Frontal cortex (tissue), 4 donors: ENCODE data around the gene AVL9. TPM values are rescaled to one million over a fixed set of nuclear protein-coding genes. Genes with fewer than 3 reads are reported as not detected.
A peak's percentile ranks its signal among the peaks of the same experiment; 100 is the strongest.
"Not testable (repeated sequence)": the region's sequence is repeated elsewhere in the genome, so short reads cannot be mapped to it uniquely, and the experiment has no call there.

Experiments used
- DNase-seq, 2 donors: peaks; one replicate each; pipeline ENCODE4 v3.0.0; 2012; ENCODE audit warnings: low spot score in 2 of 2
- FAIRE-seq: peaks from 2 replicates; lab custom pipeline; 2012; peaks lifted over from hg19 to GRCh38; lab: Jason Lieb, UNC
- total RNA-seq: library from RNA; depleted of rRNA; stranded (reverse); fragments of >200 nt; gene quantifications from one replicate; pipeline ENCODE4 v1.2.3, GENCODE V29; 2014
- donor health status: control.
- donor health status: control.
- donor health status: control.

Gene AVL9
- total RNA-seq, 1 donor from 2014 or later: 70.1 TPM

DNA sequence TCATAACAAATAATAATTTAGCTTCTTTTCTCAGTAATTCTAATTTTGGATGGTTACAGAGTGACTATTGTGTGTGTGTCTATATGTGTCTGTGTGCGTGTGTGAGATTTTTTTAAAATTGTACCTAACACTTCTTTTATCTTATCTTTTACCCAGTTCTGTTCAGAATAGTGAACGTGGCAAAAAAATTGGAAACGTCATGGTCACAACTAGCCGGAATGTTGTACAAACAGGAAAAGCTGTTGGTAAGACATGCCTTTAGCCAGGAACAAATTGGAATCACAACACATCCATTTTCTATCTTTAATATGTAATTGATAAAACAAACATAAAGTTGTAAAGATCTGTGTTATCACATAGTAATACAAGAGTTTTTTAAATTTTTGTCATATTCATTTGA is 85.4 kb downstream of the AVL9 start:
- DNase-seq: no peak
- no peak for FAIRE-seq

DNA sequence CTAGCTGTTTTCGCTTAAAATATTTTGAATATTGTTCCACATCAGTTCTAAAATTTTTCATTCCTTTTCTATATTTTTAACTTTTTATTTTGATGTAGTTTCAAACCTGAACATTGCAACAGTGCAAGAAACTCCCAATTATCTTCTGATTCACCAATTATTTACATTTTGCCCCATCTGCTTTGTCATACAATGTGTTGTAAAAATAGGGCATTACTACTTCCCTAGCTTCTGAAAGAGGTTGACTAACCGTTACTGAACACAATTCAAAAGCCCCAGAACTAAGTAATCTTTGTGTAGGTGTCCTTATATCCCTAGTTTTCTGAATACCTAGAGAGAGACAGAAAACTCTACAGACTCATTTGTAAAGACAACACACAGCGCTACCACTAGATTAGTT is 86.7 kb downstream of the AVL9 start:
- DNase-seq (no peak), FAIRE-seq (no peak)

DNA sequence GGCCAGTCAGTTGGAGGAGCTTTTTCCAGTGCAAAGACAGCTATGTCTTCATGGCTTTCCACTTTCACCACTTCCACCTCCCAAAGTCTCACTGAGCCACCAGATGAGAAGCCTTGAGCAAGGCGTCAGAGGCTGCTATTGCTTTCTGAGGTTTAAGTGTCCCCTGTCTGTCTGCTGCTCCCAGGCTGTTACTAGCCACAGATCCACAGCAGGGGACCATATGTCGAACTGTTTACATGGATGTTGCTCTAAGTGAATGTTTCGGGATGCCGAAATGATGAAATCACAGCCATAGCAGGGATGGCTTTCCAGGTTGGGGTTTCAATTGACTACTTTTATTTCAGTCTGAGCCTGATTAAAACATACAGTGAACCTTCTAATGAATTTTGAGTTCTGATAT is 88.5 kb downstream of the AVL9 start:
- no peak for FAIRE-seq
- DNase-seq: no peak

DNA sequence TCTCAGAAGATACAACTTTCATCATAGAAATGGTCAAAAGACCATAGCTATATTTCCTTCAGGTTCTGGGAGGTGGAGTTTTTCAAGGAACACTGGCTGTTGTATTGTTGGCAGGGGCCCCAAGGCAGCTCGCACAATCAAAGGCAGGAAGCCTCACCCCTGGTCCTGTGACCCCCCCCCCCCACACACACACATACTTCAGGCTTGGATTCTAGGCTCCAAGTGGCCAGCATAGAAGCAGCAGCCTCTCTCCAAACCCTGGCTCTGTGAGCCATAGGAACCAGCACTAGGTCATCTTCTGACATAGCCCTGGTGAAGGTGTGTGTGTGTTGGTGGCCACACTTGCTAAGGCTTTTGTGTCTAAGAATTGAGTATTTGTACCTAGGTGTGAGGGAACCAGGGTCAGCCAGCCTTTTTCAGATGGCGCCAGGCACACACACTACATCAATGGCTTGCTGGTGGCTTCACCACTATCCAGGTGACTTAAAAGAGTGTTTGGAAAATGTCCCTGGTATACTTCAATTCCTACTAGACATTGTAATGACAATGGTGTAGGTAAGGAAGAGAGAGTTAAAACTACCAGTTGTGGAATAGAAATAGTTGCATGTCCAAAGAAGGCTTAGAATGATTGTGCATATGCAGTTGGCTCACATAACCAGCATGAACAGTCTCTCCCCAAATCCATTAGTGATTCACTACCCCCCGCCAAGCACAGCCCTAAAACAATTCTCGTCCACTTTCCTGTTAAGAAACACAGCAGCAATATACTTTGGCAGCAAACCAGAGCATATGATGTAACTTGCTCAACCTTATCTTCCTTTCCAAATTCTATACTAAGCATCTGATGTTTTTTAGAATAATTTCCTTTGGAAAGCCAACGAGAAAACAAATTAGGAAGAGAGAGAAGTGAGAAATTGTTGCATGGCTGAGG is 91.3 kb downstream of the AVL9 start:
- DNase-seq (peak in 1 of 2 donors; percentile 40), FAIRE-seq (no peak)

DNA sequence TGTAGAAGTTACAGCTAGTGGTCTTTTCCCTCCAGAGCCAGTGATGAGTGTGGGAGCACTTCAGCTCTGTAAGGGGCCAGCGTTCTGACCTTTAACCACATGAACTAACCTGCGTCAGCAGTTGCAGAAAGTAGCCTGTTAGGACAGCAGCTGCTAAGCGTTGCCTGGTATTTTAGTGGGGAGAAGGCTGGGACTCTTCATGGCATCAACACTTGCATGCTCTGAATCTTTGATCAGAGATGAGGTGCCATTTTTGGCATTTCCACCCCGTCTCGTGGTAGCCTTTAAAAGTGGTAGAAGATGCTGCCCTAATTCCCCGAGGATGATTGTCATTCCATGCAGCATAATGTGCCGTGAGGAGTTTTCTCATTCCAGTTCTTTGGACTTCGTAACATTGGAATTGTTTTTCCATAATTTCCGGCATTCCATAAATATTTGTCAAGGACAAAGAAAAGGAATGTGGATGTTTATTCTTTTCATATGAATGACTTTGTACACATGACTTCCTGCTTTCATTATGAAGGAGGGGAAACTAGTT is 92.2 kb downstream of the AVL9 start:
- DNase-seq: no peak
- no peak for FAIRE-seq

DNA sequence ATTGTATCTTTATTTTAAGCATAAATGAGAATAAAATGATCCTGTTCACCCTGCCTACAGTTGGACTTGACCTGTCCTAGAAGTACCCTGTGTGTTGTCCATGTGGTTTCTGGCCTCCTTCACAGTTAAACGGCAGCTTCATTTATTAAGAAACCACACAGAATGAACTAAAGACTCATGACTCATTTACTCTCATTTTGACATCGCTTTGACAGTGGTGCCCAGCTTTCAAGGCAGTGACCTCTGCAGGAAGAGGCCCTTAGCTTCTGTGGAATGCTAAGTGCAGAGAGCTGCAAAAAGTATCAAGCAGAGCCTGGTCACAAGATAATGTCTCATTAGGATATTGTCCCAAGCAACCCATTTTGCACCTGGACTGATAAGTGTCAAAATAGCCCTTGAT is 93.4 kb downstream of the AVL9 start:
- FAIRE-seq (no peak), DNase-seq (no peak)

DNA sequence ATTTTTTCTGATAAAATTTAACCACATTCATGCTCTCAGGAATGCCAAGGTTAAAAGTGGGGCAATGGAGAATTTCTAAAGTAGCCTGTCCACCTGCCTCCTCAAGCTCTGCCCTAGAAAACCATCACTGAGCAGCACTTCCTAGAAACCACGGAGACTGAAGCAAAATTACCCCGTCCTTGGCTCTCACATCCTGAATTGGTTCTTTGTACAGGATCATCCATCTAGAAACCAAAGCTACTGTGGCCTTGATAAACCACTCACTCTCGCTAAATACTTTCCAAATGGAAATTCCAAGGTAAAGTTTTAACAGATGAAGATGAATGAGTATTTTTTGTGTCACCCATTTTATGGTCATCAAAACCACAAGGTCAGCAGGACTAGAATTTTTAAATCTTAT is 96.6 kb downstream of the AVL9 start:
- FAIRE-seq: no peak
- no peak for DNase-seq

DNA sequence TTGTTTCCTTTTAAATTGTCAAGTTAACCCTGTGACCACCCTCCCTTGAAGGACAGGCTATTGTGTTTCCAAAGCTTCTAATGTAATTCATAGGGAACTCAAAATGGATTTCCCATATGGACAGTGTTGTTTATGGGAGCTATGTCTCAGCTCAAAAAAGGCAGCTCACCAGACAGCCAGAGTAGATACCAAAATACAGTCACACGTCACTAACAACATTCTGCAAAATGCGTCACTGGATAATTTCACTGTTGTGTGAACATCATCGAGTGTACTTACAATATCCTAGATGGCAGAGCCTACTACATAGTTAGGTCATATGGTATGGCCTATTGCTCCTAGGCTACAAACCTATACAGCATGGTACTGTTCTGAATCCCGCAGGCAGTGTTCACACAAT is 97.4 kb downstream of the AVL9 start:
- no peak for FAIRE-seq
- no peak for DNase-seq

DNA sequence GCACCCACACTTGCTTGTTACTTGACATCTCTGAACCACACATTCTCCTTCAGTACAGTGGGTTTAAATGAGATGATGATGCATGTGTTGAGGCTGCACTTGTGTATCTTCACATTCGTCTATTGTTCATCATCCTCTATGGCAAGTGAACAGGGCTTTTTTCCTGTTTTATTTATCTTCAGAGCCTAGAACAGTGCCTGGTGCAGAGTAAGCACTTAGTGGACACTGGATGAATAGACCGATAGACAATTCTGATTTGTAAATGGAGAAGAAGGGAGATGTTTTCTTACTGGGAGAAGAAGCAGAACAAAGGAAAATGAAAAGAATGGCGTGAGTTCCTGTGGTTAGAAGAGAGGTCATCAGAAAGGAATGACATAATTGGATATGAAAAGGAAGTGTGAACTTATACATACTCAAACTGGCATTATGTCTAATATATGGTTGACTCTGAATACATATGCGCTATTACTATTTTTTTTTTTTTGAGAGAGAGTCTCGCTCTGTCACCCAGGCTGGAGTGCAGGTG is 99.7 kb downstream of the AVL9 start:
- FAIRE-seq (no peak), DNase-seq (no peak)

DNA sequence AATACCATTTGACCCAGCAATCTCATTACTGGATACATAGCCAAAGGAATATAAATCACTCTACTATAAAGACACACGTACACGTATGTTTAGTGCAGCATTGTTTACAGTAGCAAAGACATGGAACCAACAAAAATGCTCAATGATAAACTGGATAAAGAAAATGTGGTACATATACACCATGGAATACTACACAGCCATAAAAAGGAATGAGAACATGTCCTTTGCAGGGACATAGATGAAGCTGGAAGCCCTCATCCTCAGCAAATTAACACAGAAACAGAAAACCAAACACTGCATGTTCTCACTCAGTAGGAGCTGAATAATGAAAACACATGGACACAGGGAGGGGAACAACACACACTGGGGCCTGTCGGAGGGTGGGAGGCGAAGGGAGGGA is 105.9 kb downstream of the AVL9 start:
- DNase-seq, FAIRE-seq: not testable (repeated sequence)

DNA sequence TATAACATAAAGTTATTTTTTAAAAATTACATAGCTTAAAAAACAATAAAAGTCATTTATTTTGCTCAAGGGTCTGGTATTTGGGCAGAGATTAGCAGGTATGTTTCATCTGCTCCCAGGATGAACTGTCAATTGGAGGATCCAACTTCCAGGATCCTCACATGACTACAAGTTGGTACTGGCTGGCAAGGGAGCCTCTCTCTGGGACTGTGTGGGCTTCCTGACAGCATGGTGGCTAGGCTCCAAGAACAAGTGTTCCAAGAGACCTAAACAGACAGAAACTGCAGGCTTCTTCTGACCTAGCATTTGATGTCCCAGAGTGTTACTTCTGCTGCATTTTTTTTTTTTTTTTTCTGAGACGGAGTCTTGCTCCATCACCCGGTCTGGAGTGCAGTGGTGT is 107.2 kb downstream of the AVL9 start:
- FAIRE-seq (no peak), DNase-seq (no peak)

DNA sequence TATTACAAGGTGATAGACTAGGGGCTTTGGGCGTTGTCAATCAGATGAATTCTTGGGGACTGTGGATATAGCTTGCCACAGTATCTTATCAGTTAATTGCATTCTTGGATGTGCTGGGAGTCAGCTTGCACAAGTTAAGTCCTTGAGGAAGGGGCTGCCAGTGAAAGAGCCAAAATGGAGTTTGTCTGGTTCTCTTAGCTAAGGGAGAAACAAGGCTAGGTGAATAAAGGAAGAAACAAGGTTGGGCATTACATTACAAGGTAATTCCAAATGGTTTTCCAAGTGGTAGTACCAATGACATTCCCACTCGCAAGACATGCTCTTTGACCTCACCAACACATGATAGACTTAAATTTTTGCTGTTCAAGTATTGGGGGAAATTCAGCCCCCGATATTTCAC is 108.2 kb downstream of the AVL9 start:
- not testable (repeated sequence) for FAIRE-seq, DNase-seq

DNA sequence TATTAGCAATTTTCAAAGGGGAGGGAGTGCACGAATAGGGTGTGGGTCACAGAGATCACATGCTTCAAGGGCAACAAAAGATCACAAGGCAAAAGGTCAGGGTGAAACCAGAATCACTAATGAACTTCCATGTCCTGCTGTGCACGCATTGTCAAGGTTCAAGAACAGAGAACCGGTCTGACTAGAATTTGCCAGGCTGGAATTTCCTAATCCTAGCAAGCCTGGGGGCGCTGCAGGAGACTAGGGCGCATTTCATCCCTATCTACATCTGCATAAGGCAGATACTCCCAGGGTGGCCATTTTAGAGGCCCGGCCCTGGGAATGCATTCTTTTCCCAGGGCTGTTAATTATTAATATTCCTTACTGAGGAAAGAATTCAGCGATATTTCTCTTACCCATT is 108.8 kb downstream of the AVL9 start:
- DNase-seq, FAIRE-seq: not testable (repeated sequence)

DNA sequence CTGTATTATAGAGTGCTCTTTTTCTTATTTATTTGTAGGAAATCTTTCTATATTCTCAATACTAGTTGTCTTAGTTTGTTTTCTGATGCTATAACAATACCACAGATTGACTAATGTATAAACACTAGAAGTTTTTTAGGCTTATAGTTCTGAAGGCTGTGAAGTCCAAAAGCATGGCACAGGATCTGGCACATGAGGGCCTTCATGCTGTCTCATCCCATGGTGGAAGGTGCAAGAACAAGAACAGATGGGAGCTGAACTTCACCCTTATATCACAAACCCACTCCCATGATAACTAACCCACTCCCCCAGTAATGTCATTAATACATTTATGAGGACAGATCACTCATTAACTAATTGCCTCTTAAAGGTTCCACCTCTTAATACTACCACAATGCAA is 109.7 kb downstream of the AVL9 start:
- no peak for FAIRE-seq
- no peak for DNase-seq

DNA sequence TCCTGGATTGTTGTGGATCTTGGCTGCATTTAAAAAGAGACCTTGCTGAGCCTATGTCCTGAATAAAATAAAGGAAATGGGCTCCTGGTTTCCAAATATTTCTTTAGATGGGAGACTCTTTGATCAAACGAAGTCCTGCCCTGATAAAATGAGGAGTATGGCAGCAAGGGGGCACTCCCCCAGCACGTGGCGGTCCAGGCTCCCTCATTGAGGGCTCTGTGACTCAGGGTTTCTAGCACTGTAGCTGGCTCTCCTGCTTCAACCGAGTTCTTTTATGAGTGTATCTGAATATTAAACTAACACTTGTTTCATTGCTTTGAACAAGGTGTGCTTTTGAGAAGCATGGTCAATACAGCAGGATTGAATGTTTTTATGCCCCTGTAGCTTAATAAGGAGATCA is 114.2 kb downstream of the AVL9 start:
- DNase-seq (no peak), FAIRE-seq (no peak)

DNA sequence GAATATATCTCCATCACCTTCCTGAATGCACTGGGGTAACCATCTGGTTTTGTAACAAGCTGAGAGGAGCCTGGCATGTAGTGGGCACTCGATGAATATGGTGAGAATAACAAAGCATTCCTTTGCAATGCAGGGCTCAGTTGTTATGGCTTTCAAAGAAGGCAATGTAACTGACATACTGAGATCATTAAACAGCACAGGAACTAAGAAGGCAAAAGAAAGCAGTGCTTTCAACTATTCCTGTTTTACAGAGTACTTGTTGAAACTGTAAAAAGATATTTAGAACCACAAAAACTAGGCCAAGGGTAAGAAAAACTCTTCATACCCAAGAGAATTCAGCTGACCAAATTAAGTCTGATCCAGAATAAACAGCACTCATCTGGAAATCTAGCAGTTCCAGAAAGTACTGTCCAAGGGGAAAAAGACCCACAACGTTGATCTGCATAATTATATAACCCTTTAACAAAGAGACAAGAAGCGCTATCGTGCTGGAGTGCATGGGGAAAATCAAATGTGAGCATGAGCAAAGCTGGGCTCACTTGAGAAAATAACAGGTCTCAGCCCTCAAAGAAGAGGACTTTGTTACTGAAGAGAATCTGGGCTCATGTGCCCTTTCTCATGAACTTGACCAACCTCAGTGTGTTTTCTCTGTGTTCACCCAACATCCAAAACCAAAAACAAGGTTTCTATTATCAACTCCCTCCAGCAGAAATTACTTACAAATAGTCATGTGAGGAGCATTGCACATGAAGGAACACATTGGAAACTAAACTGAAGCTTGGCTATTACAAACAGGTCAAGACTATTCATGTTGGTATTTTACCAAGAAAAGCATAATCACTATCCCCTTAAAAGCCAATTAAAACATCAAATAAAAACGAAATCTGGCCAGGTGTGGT is 116.2 kb downstream of the AVL9 start:
- no peak for FAIRE-seq
- no peak for DNase-seq

DNA sequence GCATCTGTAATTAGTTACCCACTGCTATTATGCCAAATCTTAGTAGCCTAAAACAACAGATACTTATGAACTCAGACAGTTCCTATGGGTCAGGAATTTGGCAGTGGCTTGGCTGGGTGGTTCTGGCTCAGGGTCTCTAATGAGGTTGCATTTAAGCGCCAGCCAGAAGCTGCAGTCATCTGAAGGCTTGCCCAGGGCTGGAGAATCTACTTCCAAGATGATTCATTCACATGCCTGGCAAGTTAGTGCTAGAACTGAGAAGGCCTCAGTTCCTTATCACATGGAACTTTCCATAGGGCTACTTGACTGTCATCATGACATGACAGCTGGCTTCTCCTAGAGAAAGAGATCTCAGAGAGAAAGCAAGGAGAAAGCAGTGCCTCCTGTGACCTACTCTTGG is 121.3 kb downstream of the AVL9 start:
- DNase-seq (no peak), FAIRE-seq (no peak)

DNA sequence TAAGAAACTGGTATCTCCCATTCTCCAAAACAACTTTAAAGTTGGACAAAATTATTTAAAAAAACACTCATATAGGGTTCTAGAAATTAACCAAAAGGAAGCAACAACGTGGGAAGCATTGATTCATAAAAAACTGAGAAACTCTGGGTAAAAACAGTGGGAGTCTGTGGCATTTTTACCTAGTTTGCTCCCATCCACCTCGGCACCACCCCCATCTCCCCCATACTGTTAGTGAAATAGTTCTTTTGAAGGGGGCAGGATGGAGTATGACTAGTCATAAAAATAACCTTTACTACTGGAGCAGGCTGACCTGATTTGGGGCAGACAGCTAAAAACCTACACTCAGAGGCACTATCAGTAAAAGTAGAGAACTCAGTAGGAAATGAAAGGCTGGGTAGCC is 123.2 kb downstream of the AVL9 start:
- no peak for DNase-seq
- no peak for FAIRE-seq

DNA sequence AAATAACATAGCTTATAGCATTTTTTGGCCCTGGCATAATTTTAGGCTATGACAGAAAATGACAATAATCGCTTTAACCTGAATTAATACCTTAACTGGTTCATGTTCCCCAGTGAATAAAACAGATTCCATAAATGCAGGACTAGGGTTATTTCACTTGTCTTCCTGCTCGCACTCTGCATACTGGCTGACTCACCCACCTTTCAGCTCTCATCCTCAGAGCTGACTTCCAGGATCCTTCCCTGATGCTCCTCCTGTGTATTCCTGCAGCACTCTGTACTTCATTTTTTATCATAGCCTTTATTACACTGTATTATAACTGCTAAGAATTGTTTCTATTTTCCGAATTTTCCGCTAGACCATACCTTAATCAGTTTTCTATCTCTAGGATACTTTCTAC is 123.7 kb downstream of the AVL9 start:
- FAIRE-seq (no peak), DNase-seq (no peak)

DNA sequence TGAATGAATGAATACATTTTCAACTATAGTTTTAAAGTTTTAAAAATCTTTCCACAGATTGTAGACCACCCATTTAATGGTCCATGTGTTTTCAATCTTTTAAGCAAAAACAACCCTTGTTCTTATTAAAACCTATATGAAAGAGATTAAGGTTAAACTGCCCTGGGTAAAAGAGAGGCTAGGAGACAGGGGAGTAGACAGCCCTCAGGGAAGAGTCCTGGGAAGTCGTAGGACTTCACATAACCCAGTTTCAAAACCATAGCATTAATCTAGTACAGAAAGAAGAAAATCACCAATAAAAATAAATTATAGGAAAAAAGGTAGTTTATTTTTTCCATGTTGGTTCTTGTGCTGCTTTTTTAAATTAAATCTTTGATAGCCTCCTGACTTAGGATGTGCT is 124.1 kb downstream of the AVL9 start:
- not testable (repeated sequence) for FAIRE-seq, DNase-seq
